GM12892 (cell line): ENCODE measurements around the gene GRM4.

Experiments used
- POLR2A ChIP-seq: IDR thresholded peaks from 2 replicates; pipeline ENCODE4 v1.6.1; 2011; ENCODE audit warnings: low read depth, low read length, control low read depth
- POLR2AphosphoS5 ChIP-seq: IDR thresholded peaks from 2 replicates; pipeline ENCODE4 v1.6.1; 2011; ENCODE audit warnings: low read depth, low read length, control low read depth

DNA sequence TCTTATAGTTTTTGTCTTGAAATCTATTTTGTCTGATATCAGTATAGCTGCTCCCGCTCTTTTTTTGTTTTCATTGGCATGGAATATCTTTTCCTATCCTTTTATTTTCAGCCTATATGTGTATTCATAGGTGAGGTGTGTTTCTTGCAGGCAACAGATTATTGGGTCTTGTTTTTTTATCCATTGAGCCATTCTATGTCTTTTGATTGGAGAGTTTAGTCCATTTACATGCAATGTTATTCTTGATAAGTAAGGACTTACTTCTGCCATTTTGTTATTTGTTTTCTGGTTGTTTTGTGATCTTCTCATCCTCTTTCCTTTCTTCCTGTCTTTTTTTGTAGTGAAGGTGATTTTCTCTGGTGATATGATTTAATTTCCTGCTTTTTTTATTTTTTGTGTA is 24.0 kb upstream of the GRM4 start:
- no peak for TF ChIP-seq POLR2AphosphoS5
- no peak for TF ChIP-seq POLR2A
